Stimulated activated CD4-positive, alpha-beta T cell treated with anti-CD3 and anti-CD28 coated beads, Interleukin-1b, Interleukin-23, amount 100 ng/mL, for 4 hours (primary cell): ENCODE data around the gene SGCD.

Source experiments
- DNase-seq, 2 donors: peaks; one replicate each; pipeline ENCODE4 v3.0.0-alpha.2; 2020; ENCODE audit warnings: low read depth in 2 of 2

SGCD gene

GRCh38 chr5:156505101-156505500, 178.1 kb downstream of the SGCD start:
- no peak for DNase-seq

GRCh38 chr5:156513123-156513815, 186.3 kb downstream of the SGCD start:
- DNase-seq, result no peak

DNA sequence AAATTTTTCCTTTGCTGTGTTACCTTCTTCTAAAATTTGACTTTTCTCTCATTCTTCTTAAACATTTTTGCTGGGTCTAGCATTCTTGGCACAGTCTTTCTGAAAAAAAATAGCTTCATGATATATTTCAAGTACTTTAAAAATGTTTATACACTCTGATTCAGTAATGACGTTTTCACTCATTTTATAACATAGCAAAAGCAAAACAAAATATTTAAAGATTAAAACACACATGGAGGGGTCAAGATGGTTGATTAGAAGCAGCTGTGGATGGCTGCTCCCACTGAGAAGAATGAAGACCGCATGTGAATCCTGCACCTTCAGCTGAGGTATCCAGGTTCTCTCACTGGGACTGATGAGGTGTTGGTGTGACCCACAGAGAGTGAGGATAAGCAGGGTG, 188.2 kb downstream of the SGCD start:
- no peak for DNase-seq

DNA sequence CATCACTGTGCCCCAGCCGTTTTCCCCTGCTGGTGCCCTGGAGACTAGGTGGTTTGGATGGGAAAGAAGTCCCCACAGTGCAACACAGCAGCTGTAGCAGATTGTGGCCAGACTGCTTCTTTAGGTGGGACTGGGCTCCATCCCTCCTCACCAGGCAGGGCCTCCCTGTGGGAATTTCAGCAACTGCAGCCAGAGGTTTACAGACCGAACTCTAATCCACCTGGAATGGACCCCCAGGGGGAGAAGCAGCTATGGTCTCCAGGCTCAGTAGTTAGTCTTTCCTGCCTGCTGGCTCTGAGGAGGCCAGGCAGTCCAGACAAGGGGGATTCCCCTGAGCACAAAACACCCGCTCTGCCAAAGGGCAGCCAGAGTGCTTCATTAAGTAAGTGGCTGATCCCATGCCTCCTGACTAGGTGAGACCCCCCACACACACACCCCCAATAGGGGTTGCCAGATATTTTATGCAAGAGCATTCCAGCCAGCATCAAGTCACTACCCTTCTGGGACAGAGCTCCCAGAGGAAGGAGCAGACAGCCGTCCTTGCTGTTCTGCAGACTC, 188.9 kb downstream of the SGCD start:
- no peak for DNase-seq

- no peak for DNase-seq
Observed at GRCh38 chr5:156522651-156523529, 195.9 kb downstream of the SGCD start.

GRCh38 chr5:156523607-156524006, 196.6 kb downstream of the SGCD start:
- DNase-seq, result no peak

DNA sequence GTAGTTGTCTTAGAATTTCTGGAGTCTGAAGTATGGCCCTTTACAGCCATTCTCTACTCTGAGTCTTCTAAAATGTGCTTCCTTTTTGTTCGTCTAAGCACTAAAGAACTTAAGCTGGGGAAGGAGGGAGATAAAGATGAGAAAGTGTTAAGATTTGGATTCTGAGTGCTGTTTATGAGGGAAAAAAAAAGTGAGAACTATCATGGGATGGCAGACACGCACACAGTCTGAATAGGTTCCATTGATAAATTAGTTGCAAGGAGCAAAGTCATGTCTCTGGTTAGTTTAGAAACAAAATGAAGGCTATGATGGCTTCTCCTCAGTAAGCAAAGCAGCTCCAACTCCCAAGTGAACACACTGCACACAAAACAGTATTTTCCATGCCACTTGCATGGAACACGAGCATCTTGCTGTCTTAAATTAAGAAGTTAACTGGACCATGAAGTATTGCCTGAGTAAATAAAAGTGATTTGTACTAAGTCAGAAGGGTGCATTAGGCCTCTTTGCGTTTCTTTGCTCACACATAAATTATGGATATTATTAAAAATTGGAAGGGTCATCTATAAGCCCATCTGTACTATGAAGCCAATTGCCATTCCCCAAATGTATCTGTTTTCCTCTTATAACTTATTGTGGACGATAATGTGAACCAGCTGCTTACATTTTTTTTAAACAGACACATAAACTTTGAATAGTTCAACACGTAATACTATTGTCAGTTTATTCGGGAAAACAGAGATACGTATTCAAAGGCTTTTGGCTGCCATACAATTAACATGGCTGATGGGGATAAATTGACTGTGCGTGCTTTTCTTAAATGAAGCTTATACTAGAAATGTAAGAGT, 199.3 kb downstream of the SGCD start:
- no peak for DNase-seq

DNA sequence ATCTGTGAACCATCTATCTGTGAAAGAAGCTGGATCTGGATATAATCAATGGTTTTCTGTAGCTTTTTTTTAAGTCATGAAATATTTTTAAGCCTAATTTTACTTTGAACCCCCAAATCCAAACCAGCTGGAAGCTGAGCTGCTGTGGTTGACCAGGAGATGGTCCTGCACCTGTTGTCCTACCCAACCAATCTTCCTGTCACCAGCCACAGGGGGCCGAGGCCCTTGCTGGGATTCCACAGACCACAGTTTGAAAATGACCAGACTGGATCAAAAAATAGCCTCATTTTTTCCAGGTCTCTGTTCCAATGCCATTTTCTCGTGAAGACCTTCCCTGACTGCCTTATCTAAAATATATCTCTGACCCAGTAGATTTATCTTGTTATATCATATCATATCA, 200.6 kb downstream of the SGCD start:
- no peak for DNase-seq

DNA sequence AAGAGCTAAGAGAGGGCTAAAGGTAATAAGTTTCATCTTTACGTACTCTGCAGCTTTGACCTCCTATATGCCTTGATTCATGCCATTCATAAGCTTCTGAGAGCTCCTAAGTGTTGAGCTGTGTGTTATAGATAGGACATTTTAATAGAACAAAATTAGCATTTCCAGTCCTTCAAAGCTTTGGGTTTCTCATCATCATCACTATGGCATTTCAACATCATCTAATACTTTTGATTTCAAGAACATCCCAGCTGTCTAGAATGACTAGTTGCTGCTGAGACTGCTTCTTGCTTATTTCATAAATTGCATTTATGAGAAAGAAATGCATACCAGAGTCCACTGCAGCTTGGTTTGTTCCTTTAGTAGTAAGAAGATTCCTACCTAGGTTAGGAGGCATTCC, 201.7 kb downstream of the SGCD start:
- no peak for DNase-seq

GRCh38 chr5:156529892-156530291, 202.9 kb downstream of the SGCD start:
- DNase-seq, result no peak

GRCh38 chr5:156531199-156531598, 204.2 kb downstream of the SGCD start:
- no peak for DNase-seq

DNA sequence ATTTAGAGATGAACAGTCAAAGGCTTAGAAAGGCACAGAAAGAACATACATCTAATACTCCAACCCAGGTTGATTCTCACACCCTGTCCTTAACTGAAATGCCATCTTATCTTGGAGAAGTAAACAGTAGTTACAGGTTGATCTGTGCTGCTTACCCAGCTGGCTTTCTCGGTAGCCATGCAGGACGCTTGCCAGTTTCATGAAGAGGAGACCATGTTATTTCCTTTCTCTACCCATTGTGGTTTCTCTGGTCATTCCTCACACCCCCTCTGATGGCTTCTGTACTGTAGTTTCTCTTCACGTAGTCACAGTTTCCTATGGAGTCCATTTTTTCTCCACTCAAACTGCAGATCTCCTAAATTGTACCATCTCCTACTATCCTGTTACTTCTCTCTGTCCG, 206.0 kb downstream of the SGCD start:
- no peak for DNase-seq

GRCh38 chr5:156534085-156534484, 207.1 kb downstream of the SGCD start:
- no peak for DNase-seq

GRCh38 chr5:156534906-156535485, 208.0 kb downstream of the SGCD start:
- DNase-seq, result no peak

DNA sequence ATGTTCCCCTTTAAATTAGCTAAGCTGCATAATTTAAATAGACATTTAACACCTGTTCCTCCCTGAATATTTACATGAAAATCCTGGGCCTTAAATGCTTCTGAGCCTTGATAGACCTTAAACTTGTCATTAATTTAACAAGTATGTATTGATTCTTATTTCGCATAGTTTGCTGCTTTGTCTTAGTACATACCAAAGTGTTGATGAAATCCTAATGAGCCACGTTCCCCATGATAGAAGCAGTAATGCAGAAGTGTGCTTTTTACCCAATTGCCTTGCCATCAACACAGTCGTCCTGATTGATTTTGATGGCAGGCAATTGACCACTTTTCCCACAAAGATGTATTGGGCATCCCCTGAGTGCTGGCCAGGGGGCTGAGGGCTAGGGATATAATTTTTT, 213.5 kb downstream of the SGCD start:
- DNase-seq, result no peak

GRCh38 chr5:156541582-156541981, 214.6 kb downstream of the SGCD start:
- no peak for DNase-seq

- no peak for DNase-seq
Observed at GRCh38 chr5:156543348-156544145, 216.6 kb downstream of the SGCD start.

GRCh38 chr5:156552855-156553358, 225.9 kb downstream of the SGCD start:
- no peak for DNase-seq

DNA sequence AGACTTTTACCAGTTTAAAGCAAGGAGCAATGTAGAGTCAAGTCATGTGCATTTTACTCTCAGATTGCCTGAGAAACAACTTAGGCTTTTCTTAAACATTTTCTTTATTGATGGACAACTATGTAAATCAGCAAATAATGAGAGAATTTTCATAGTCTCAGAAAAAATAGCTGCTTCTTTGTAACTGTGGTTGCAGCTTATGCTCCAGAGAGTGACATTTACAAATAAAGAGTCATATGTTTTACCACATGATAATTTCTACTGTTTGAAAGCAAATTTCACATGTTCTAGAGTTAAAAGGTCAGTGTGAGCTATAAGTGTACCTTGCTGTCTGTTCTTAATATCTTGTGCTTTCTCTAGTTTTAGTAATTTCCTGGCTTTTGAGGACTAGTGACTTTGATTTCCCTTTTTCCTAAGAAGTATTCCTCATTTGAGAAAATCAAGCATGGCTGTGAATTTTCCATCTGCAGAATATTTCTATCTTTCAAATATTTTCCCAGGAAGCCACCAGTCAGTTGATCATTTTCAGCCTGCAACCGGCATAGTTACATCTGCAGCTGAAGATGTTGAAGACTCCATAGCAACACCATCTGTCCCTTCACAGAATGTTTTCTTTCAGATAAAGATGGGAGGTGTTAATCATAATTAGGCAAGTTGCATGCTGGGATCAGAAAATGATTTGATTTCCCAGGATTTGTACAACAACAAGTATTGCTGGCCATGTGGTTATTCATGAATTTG, 229.9 kb downstream of the SGCD start:
- no peak for DNase-seq

DNA sequence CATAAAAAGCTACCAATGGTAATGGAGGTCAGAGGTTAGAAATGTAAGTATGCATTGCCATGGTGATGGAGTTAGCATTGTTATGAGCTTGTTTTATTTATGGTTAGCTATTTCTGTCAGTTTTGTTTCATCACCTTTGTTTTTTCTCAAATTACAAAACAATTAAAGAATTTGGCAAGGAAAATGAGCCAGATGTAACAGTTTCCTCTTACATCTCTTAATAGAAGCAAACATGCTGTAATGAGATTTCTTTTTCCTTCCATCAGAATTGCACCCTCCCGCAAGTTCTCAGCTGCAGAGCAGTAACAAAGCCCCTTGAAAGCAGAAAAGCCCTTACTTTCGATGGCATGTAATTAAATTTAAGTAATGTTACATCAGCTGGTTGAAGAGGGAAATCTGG, 233.0 kb downstream of the SGCD start:
- DNase-seq, result no peak
